ENCODE results near the gene SPHK1.

Gene SPHK1

GRCh38 chr17:76385892-76386786 lies 1.7 kb downstream of the SPHK1 start:
- DNase-seq: peak; percentile 92 to 95 (median 94)

GRCh38 chr17:76386966-76387765 lies 2.8 kb downstream of the SPHK1 start:
- no peak for DNase-seq

- no peak for DNase-seq
Measured at GRCh38 chr17:76388966-76389888, 4.8 kb downstream of the SPHK1 start.

- DNase-seq: no peak
Measured at GRCh38 chr17:76390003-76390421, 5.6 kb downstream of the SPHK1 start.

- DNase-seq: no peak
Measured at GRCh38 chr17:76391200-76391715, 6.8 kb downstream of the SPHK1 start.

GRCh38 chr17:76394166-76394565 lies 9.8 kb downstream of the SPHK1 start:
- DNase-seq: no peak

- DNase-seq: no peak
Measured at GRCh38 chr17:76395980-76396379, 11.6 kb downstream of the SPHK1 start.

- no peak for DNase-seq
Measured at GRCh38 chr17:76397184-76397583, 12.8 kb downstream of the SPHK1 start.

GRCh38 chr17:76397687-76398522 lies 13.5 kb downstream of the SPHK1 start:
- peak; percentile 90 to 94 (median 93) for DNase-seq

GRCh38 chr17:76398523-76399174 lies 14.2 kb downstream of the SPHK1 start:
- no peak for DNase-seq

GRCh38 chr17:76399175-76400172 lies 15.1 kb downstream of the SPHK1 start:
- no peak for DNase-seq

- DNase-seq: no peak
Measured at GRCh38 chr17:76402711-76403110, 18.3 kb downstream of the SPHK1 start.

- DNase-seq: no peak
Measured at GRCh38 chr17:76404256-76404655, 19.8 kb downstream of the SPHK1 start.

- DNase-seq: no peak
Measured at GRCh38 chr17:76404976-76405563, 20.7 kb downstream of the SPHK1 start.

- no peak for DNase-seq
Measured at GRCh38 chr17:76405607-76405966, 21.2 kb downstream of the SPHK1 start.

GRCh38 chr17:76405967-76406647 lies 21.7 kb downstream of the SPHK1 start:
- DNase-seq: peak; percentile 63 to 76 (median 67)

- DNase-seq: no peak
Measured at GRCh38 chr17:76407509-76407908, 23.1 kb downstream of the SPHK1 start.

- peak in 2 of 3 donors; percentile 30 to 57 for DNase-seq
Measured at GRCh38 chr17:76408037-76408849, 23.8 kb downstream of the SPHK1 start.
